ENCODE results near the gene IL11. TPM values are rescaled to one million over a fixed set of nuclear protein-coding genes. Genes with fewer than 3 reads are reported as not detected.

The IL11 gene
- total RNA-seq, 1 donor, result 0.36 TPM

GRCh38 chr19:55400281-55401087 is 30.2 kb upstream of the IL11 start:
- H3K4me2 ChIP-seq (ENCODE audit: insufficient read depth, low read length), result no peak overlapping the region
- peak; percentile 72 for DNase-seq (ENCODE audit: insufficient read length, low spot score, missing footprints)
- H4K20me1 ChIP-seq (ENCODE audit: insufficient read depth, low read length), result peaks cover 45% of the 10 kb centered on the region
- no peak overlapping the region for H2AFZ ChIP-seq (ENCODE audit: low read length)
- H3K27ac ChIP-seq (ENCODE audit: low read depth, low read length), result no peak overlapping the region
- peaks cover 24% of the 10 kb centered on the region for H3K79me2 ChIP-seq (ENCODE audit: insufficient read depth, low read length)
- peaks cover 2% of the 10 kb centered on the region for H3K4me1 ChIP-seq (ENCODE audit: insufficient read depth, low read length)
- H3K4me3 ChIP-seq (ENCODE audit: insufficient read depth, low read length), result no peak overlapping the region
- TF ChIP-seq CTCF (IDR thresholded peaks at IDR 0.05; ENCODE audit: extremely low read depth, low read depth, low read length), result no peak
- H3K9me3 ChIP-seq (ENCODE audit: low read depth, low read length), result no peaks in the 10 kb centered on the region
- no peaks in the 10 kb centered on the region for H3K27me3 ChIP-seq (ENCODE audit: insufficient read depth, low read length)
- H3K36me3 ChIP-seq (ENCODE audit: insufficient read depth, low read length), result peaks cover 42% of the 10 kb centered on the region

DNA sequence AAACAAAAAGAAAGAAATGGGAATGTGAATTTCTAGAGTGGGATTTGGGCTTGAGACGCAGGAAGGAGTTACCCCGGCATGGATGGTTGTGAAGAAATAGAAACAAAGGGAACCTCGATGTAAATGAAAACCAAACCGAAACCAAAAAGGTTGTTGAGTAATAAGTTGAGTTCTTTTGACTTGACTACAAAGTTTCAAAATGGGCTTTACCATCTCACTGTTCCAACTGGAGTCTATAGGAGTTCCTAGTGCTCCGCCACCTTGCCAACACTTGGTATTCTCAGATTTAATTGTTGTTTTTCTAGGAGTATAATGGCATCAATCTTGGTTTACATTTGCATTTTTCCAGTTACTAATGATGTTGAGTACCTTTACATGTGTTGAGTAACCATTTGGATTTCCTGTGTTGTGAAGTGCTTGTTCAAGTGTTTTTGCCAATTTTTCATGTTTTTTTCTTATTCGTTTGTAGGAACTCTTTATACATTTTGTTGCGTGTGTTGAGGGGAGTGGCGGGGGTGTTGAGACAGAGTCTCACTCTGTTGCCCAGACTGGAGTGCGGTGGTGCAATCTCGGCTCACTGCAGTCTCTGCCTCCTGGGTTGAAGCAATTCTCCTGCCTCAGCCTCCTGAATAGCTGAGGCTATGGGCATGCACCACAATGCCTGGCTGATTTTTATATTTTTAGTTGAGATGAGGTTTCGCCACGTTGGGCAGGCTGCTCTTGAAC is 28.1 kb upstream of the IL11 start:
- TF ChIP-seq CTCF (IDR thresholded peaks at IDR 0.05; ENCODE audit: extremely low read depth, low read depth, low read length), result no peak
- Histone ChIP-seq H3K4me2 (ENCODE audit: insufficient read depth, low read length) (no peak overlapping the region), H3K27me3 (ENCODE audit: insufficient read depth, low read length) (no peaks in the 10 kb centered on the region), H3K79me2 (ENCODE audit: insufficient read depth, low read length) (peaks cover 9% of the 10 kb centered on the region), H4K20me1 (ENCODE audit: insufficient read depth, low read length) (peaks cover 37% of the 10 kb centered on the region), H3K9me3 (ENCODE audit: low read depth, low read length) (no peaks in the 10 kb centered on the region), H2AFZ (ENCODE audit: low read length) (no peak overlapping the region), H3K36me3 (ENCODE audit: insufficient read depth, low read length) (peaks cover 28% of the 10 kb centered on the region), H3K4me1 (ENCODE audit: insufficient read depth, low read length) (no peaks in the 10 kb centered on the region), H3K27ac (ENCODE audit: low read depth, low read length) (no peak overlapping the region), H3K4me3 (ENCODE audit: insufficient read depth, low read length) (no peak overlapping the region)
- peak; percentile 61 for DNase-seq (ENCODE audit: insufficient read length, low spot score, missing footprints)

DNA sequence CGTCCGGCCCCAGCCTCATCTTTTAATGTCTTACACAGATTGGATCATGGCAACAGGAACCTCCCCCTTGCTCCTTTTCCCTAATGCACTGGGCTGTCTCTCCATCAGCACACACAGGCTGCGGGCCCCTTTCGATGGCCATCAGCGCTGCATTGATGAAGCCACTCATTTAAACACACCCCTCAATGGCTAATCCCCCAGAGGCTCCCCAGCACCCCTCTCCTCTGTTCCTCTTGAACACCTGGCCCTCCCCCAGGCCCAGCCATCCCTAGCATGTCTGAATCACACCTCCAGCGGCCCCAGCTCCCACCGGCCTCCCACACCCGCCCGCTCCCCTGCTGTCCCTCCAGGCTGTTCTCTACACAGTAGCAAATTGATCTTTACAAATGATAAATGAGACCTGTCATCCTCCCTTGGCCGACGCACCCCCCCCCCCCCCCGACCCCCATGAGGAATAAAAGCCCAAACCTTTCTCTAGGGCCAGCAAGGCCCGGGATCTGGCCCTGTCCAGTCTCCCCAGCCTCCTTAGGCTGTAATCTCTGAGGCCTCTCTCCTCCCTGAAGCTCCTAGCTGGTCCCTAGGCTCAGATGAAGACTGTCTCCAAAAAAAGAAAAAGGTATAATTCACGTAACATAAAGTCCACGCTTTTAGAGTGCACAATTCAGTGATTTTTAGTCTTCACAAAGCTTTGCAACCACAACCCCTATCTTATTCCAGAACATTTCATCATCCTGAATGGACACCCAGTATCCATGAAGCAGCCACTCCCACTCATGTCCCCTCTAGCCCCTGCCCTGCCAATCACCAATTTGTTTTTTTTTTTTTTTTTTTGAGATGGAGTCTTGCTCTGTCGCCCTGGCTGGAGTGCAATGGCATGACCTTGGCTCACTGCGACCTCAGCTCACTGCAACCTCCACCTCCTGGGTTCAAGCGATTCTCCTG is 22.8 kb upstream of the IL11 start:
- Histone ChIP-seq H4K20me1 (ENCODE audit: insufficient read depth, low read length) (peaks cover 41% of the 10 kb centered on the region), H3K27ac (ENCODE audit: low read depth, low read length) (no peak overlapping the region), H3K4me3 (ENCODE audit: insufficient read depth, low read length) (no peak overlapping the region), H3K4me1 (ENCODE audit: insufficient read depth, low read length) (peaks cover 6% of the 10 kb centered on the region), H3K27me3 (ENCODE audit: insufficient read depth, low read length) (no peaks in the 10 kb centered on the region), H3K4me2 (ENCODE audit: insufficient read depth, low read length) (no peak overlapping the region), H3K9me3 (ENCODE audit: low read depth, low read length) (no peaks in the 10 kb centered on the region), H2AFZ (ENCODE audit: low read length) (no peak overlapping the region), H3K36me3 (ENCODE audit: insufficient read depth, low read length) (peaks cover 40% of the 10 kb centered on the region), H3K79me2 (ENCODE audit: insufficient read depth, low read length) (peaks cover 32% of the 10 kb centered on the region)
- no peak for TF ChIP-seq CTCF (IDR thresholded peaks at IDR 0.05; ENCODE audit: extremely low read depth, low read depth, low read length)
- peak; percentile 66 for DNase-seq (ENCODE audit: insufficient read length, low spot score, missing footprints)
